ENCODE results near the gene MYMX. TPM values are rescaled to one million over a fixed set of nuclear protein-coding genes. Genes with fewer than 3 reads are reported as not detected.
A peak's percentile ranks its signal among the peaks of the same experiment; 100 is the strongest.

Gene MYMX
- total and polyA plus RNA-seq, 2 of the 13 experiments (the other 11 are each of a cell fraction or from before 2014, with no cell fraction given), result not detected

- TF ChIP-seq, protein P1, sequence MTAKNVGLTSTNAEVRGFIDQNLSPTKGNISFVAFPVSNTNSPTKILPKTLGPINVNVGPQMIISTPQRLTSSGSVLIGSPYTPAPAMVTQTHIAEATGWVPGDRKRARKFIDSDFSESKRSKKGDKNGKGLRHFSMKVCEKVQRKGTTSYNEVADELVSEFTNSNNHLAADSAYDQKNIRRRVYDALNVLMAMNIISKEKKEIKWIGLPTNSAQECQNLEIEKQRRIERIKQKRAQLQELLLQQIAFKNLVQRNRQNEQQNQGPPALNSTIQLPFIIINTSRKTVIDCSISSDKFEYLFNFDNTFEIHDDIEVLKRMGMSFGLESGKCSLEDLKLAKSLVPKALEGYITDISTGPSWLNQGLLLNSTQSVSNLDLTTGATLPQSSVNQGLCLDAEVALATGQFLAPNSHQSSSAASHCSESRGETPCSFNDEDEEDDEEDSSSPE (CRISPR knock-in tag; IDR thresholded peaks at IDR 0.05), result no peak
- TF ChIP-seq ZNF281 (CRISPR knock-in tag; IDR thresholded peaks at IDR 0.05; ENCODE audit: borderline replicate concordance) (0 out of 2 replicates have a peak, but pooled peaks have one; percentile 3), ZNF235 (CRISPR knock-in tag; IDR thresholded peaks at IDR 0.05; ENCODE audit: borderline replicate concordance) (peak; percentile 66; the same call in 1 of the 2 replicates), ZSCAN5A (CRISPR knock-in tag; IDR thresholded peaks at IDR 0.05; ENCODE audit: borderline replicate concordance) (no peak), ZNF138 (CRISPR knock-in tag; IDR thresholded peaks at IDR 0.05; ENCODE audit: low read depth) (no peak), TAF1 (CRISPR knock-in tag; IDR thresholded peaks at IDR 0.05) (no peak), AGO2 (optimal IDR thresholded peaks at IDR 0.05; ENCODE audit: low read depth, low read length) (no peak), HINFP (CRISPR knock-in tag; IDR thresholded peaks at IDR 0.05; ENCODE audit: low read depth) (no peak), MIER3 (CRISPR knock-in tag; IDR thresholded peaks at IDR 0.05; ENCODE audit: borderline replicate concordance) (0 out of 2 replicates have a peak, but pooled peaks have one; percentile 3), BHLHE40 (IDR thresholded peaks at IDR 0.05; ENCODE audit: low read length) (peak; percentile 46), ZFP36L1 (CRISPR knock-in tag; IDR thresholded peaks at IDR 0.05) (peak; percentile 43; the same call in 1 of the 2 replicates), NFIC (IDR thresholded peaks at IDR 0.05; ENCODE audit: low read length) (no peak), SP5 (CRISPR knock-in tag; IDR thresholded peaks at IDR 0.05; ENCODE audit: borderline replicate concordance, low read depth) (0 out of 2 replicates have a peak, but pooled peaks have one; percentile 4), FOXO1 (CRISPR knock-in tag; IDR thresholded peaks at IDR 0.05) (no peak), KDM1A (CRISPR knock-in tag; IDR thresholded peaks at IDR 0.05) (no peak)
- TF ChIP-seq, protein P2, sequence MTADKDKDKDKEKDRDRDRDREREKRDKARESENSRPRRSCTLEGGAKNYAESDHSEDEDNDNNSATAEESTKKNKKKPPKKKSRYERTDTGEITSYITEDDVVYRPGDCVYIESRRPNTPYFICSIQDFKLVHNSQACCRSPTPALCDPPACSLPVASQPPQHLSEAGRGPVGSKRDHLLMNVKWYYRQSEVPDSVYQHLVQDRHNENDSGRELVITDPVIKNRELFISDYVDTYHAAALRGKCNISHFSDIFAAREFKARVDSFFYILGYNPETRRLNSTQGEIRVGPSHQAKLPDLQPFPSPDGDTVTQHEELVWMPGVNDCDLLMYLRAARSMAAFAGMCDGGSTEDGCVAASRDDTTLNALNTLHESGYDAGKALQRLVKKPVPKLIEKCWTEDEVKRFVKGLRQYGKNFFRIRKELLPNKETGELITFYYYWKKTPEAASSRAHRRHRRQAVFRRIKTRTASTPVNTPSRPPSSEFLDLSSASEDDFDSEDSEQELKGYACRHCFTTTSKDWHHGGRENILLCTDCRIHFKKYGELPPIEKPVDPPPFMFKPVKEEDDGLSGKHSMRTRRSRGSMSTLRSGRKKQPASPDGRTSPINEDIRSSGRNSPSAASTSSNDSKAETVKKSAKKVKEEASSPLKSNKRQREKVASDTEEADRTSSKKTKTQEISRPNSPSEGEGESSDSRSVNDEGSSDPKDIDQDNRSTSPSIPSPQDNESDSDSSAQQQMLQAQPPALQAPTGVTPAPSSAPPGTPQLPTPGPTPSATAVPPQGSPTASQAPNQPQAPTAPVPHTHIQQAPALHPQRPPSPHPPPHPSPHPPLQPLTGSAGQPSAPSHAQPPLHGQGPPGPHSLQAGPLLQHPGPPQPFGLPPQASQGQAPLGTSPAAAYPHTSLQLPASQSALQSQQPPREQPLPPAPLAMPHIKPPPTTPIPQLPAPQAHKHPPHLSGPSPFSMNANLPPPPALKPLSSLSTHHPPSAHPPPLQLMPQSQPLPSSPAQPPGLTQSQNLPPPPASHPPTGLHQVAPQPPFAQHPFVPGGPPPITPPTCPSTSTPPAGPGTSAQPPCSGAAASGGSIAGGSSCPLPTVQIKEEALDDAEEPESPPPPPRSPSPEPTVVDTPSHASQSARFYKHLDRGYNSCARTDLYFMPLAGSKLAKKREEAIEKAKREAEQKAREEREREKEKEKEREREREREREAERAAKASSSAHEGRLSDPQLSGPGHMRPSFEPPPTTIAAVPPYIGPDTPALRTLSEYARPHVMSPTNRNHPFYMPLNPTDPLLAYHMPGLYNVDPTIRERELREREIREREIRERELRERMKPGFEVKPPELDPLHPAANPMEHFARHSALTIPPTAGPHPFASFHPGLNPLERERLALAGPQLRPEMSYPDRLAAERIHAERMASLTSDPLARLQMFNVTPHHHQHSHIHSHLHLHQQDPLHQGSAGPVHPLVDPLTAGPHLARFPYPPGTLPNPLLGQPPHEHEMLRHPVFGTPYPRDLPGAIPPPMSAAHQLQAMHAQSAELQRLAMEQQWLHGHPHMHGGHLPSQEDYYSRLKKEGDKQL (CRISPR knock-in tag; IDR thresholded peaks at IDR 0.05; ENCODE audit: low read depth), result 0 out of 2 replicates have a peak, but pooled peaks have one; percentile 5
Measured at GRCh38 chr6:44264154-44265006, 47.7 kb downstream of the MYMX start (continued).
